ENCODE data around the gene TRIM33. TPM values are rescaled to one million over a fixed set of nuclear protein-coding genes. Genes with fewer than 3 reads are reported as not detected.

The TRIM33 gene
- polyA plus RNA-seq, 1 donor from 2014 or later: 58.7 TPM

DNA sequence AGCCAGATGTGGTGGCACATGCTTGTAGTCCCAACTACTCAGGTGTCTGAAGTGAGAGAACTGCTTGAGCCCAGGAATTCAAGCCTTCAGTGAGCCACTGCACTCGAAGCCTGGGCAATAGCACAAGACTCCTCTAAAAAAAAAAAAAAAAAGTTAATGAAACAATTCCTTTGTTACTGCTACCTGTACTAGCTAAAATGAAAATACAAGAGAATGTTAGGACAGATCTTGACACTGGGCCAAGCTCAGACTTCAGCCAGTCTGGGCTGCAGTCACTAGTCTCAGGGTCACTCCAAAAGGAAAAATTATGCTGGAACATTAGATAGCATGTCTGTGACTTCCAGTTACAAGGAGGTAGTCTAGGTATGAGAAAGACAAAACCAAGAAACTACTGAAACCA is 56.5 kb downstream of the TRIM33 start:
- H3K9me3 ChIP-seq (ENCODE audit: low read length): no peaks in the 10 kb centered on the region
- H3K27me3 ChIP-seq (ENCODE audit: insufficient read depth, low read depth, low read length): no peaks in the 10 kb centered on the region
- peaks cover 3% of the 10 kb centered on the region for H3K36me3 ChIP-seq (ENCODE audit: insufficient read depth, low read length)
- no peaks in the 10 kb centered on the region for H3F3A ChIP-seq (ENCODE audit: insufficient read depth, low read length, poor library complexity, severe bottlenecking)
- TF ChIP-seq EP300 (conservative IDR thresholded peaks at IDR 0.05; ENCODE audit: poor library complexity, severe bottlenecking): no peak
- TF ChIP-seq, protein P1, sequence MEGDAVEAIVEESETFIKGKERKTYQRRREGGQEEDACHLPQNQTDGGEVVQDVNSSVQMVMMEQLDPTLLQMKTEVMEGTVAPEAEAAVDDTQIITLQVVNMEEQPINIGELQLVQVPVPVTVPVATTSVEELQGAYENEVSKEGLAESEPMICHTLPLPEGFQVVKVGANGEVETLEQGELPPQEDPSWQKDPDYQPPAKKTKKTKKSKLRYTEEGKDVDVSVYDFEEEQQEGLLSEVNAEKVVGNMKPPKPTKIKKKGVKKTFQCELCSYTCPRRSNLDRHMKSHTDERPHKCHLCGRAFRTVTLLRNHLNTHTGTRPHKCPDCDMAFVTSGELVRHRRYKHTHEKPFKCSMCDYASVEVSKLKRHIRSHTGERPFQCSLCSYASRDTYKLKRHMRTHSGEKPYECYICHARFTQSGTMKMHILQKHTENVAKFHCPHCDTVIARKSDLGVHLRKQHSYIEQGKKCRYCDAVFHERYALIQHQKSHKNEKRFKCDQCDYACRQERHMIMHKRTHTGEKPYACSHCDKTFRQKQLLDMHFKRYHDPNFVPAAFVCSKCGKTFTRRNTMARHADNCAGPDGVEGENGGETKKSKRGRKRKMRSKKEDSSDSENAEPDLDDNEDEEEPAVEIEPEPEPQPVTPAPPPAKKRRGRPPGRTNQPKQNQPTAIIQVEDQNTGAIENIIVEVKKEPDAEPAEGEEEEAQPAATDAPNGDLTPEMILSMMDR (IDR thresholded peaks at IDR 0.05; ENCODE audit: poor library complexity, severe bottlenecking): no peak
- no peak for TF ChIP-seq POLR2AphosphoS5 (IDR thresholded peaks at IDR 0.05)
- no peak for TF ChIP-seq MXI1 (conservative IDR thresholded peaks at IDR 0.05; ENCODE audit: poor library complexity, severe bottlenecking)
- no peak for TF ChIP-seq SMC3 (conservative IDR thresholded peaks at IDR 0.05; ENCODE audit: poor library complexity)
- no peak for TF ChIP-seq EZH2 (IDR thresholded peaks at IDR 0.05; ENCODE audit: borderline replicate concordance, insufficient read depth, low read length, poor library complexity, severe bottlenecking)
- TF ChIP-seq, protein P2, sequence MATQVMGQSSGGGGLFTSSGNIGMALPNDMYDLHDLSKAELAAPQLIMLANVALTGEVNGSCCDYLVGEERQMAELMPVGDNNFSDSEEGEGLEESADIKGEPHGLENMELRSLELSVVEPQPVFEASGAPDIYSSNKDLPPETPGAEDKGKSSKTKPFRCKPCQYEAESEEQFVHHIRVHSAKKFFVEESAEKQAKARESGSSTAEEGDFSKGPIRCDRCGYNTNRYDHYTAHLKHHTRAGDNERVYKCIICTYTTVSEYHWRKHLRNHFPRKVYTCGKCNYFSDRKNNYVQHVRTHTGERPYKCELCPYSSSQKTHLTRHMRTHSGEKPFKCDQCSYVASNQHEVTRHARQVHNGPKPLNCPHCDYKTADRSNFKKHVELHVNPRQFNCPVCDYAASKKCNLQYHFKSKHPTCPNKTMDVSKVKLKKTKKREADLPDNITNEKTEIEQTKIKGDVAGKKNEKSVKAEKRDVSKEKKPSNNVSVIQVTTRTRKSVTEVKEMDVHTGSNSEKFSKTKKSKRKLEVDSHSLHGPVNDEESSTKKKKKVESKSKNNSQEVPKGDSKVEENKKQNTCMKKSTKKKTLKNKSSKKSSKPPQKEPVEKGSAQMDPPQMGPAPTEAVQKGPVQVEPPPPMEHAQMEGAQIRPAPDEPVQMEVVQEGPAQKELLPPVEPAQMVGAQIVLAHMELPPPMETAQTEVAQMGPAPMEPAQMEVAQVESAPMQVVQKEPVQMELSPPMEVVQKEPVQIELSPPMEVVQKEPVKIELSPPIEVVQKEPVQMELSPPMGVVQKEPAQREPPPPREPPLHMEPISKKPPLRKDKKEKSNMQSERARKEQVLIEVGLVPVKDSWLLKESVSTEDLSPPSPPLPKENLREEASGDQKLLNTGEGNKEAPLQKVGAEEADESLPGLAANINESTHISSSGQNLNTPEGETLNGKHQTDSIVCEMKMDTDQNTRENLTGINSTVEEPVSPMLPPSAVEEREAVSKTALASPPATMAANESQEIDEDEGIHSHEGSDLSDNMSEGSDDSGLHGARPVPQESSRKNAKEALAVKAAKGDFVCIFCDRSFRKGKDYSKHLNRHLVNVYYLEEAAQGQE (IDR thresholded peaks at IDR 0.05; ENCODE audit: borderline replicate concordance): no peak
- TF ChIP-seq TAF1 (IDR thresholded peaks at IDR 0.05; ENCODE audit: low read depth): no peak
- TF ChIP-seq RAD21 (conservative IDR thresholded peaks at IDR 0.05): no peak
- peaks cover 12% of the 10 kb centered on the region for H3K79me2 ChIP-seq (replicated peaks; ENCODE audit: insufficient read depth, low read length)
- H3K4me2 ChIP-seq (ENCODE audit: low read length): no peak overlapping the region
- no peaks in the 10 kb centered on the region for H3K9me2 ChIP-seq (ENCODE audit: insufficient read depth, low read length)
- H4K20me1 ChIP-seq (ENCODE audit: insufficient read depth): peaks cover 2% of the 10 kb centered on the region
- H3K9ac ChIP-seq (ENCODE audit: low read length): no peak overlapping the region
- H2AFZ ChIP-seq (ENCODE audit: low read depth, low read length): no peak overlapping the region
- H3K4me3 ChIP-seq (ENCODE audit: low read length): no peak overlapping the region
- no peak overlapping the region for H3K27ac ChIP-seq (ENCODE audit: low read length)

DNA sequence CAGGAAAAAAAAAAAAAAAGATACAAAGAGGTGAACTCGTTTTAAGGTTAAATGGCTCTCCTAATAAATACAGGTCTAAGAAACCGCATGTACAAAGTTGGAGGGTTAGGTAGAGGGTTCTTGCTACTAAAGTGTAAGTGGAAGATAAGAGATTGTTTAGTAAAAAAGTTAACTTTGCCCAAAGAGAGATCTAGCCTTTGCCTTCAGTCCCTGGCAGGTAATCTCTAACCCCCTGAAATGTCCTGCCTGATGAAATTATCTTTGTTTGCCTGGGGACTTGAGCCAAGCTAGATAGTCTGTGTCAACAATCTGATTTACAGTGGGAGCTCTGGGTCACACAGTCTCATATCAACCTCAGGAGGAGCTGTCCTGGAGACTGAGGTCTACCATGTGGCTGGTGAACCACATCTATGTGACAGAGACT is 57.6 kb downstream of the TRIM33 start:
- TF ChIP-seq, protein P1 (IDR thresholded peaks at IDR 0.05; ENCODE audit: poor library complexity, severe bottlenecking): no peak
- TF ChIP-seq POLR2AphosphoS5 (IDR thresholded peaks at IDR 0.05) (no peak), RAD21 (conservative IDR thresholded peaks at IDR 0.05) (no peak), EZH2 (IDR thresholded peaks at IDR 0.05; ENCODE audit: borderline replicate concordance, insufficient read depth, low read length, poor library complexity, severe bottlenecking) (no peak), MXI1 (conservative IDR thresholded peaks at IDR 0.05; ENCODE audit: poor library complexity, severe bottlenecking) (no peak), EP300 (conservative IDR thresholded peaks at IDR 0.05; ENCODE audit: poor library complexity, severe bottlenecking) (no peak), SMC3 (conservative IDR thresholded peaks at IDR 0.05; ENCODE audit: poor library complexity) (no peak), TAF1 (IDR thresholded peaks at IDR 0.05; ENCODE audit: low read depth) (no peak)
- TF ChIP-seq, protein P2 (IDR thresholded peaks at IDR 0.05; ENCODE audit: borderline replicate concordance): no peak
- no peak overlapping the region for H3K27ac ChIP-seq (ENCODE audit: low read length)
- peaks cover 12% of the 10 kb centered on the region for H3K79me2 ChIP-seq (replicated peaks; ENCODE audit: insufficient read depth, low read length)
- no peaks in the 10 kb centered on the region for H3F3A ChIP-seq (ENCODE audit: insufficient read depth, low read length, poor library complexity, severe bottlenecking)
- H3K4me2 ChIP-seq (ENCODE audit: low read length): no peak overlapping the region
- H3K9ac ChIP-seq (ENCODE audit: low read length): no peak overlapping the region
- no peaks in the 10 kb centered on the region for H3K9me2 ChIP-seq (ENCODE audit: insufficient read depth, low read length)
- H3K36me3 ChIP-seq (ENCODE audit: insufficient read depth, low read length): peaks cover under 1% of the 10 kb centered on the region
- peaks cover 2% of the 10 kb centered on the region for H4K20me1 ChIP-seq (ENCODE audit: insufficient read depth)
- H3K9me3 ChIP-seq (ENCODE audit: low read length): no peaks in the 10 kb centered on the region
- no peak overlapping the region for H2AFZ ChIP-seq (ENCODE audit: low read depth, low read length)
- H3K4me3 ChIP-seq (ENCODE audit: low read length): no peak overlapping the region
- H3K27me3 ChIP-seq (ENCODE audit: insufficient read depth, low read depth, low read length): no peaks in the 10 kb centered on the region
